ENCODE data around the gene RHOB. TPM values are rescaled to one million over a fixed set of nuclear protein-coding genes. Genes with fewer than 3 reads are reported as not detected.
A peak's percentile ranks its signal among the peaks of the same experiment; 100 is the strongest.

RHOB gene
- total and polyA plus RNA-seq, 2 of the 13 experiments (the other 11 are each of a cell fraction or from before 2014, with no cell fraction given): 192 to 268 TPM

DNA sequence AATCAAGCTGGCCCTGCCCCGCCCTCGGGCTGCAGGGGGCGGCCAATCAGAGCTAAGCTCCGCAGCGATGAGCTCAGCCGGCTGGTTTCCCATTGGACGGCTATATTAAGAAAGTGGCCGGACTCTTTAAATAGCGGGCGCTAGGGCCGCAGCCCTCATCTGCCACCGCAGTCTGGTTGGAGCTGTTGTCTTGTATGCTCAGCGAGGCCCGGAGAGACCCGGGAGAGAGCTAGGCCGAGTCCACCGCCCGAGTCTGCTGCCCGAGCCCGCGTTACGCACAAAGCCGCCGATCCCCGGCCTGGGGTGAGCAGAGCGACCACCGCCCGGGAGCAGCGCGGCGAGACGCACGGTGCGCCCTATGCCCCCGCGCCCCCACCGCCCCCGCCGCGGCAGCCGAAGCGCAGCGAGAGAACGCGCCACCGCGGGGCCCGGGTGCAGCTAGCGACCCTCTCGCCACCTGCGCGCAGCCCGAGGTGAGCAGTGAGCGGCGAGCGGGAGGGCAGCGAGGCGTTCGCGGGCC lies at the start of gene RHOB (continued):
- TF ChIP-seq NFATC3 (CRISPR knock-in tag; IDR thresholded peaks at IDR 0.05): 0 out of 2 replicates have a peak, but pooled peaks have one; percentile 46
- TF ChIP-seq, protein P1, sequence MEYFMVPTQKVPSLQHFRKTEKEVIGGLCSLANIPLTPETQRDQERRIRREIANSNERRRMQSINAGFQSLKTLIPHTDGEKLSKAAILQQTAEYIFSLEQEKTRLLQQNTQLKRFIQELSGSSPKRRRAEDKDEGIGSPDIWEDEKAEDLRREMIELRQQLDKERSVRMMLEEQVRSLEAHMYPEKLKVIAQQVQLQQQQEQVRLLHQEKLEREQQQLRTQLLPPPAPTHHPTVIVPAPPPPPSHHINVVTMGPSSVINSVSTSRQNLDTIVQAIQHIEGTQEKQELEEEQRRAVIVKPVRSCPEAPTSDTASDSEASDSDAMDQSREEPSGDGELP (IDR thresholded peaks at IDR 0.05; ENCODE audit: borderline replicate concordance, low read depth): no peak
- TF ChIP-seq, protein P2, sequence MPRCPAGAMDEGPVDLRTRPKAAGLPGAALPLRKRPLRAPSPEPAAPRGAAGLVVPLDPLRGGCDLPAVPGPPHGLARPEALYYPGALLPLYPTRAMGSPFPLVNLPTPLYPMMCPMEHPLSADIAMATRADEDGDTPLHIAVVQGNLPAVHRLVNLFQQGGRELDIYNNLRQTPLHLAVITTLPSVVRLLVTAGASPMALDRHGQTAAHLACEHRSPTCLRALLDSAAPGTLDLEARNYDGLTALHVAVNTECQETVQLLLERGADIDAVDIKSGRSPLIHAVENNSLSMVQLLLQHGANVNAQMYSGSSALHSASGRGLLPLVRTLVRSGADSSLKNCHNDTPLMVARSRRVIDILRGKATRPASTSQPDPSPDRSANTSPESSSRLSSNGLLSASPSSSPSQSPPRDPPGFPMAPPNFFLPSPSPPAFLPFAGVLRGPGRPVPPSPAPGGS (CRISPR knock-in tag; IDR thresholded peaks at IDR 0.05): peak; percentile 94
- no peak; the same call in 1 of the 2 replicates for TF ChIP-seq ZNF230 (CRISPR knock-in tag; IDR thresholded peaks at IDR 0.05)
- peak; percentile 16; the same call in 1 of the 2 replicates for TF ChIP-seq MAFF (IDR thresholded peaks at IDR 0.05; ENCODE audit: low read depth, low read length)
- TF ChIP-seq ZNF709 (CRISPR knock-in tag; IDR thresholded peaks at IDR 0.05): peak; percentile 97
- no peak; the same call in 1 of the 2 replicates for TF ChIP-seq ZBTB20 (CRISPR knock-in tag; IDR thresholded peaks at IDR 0.05; ENCODE audit: borderline replicate concordance, low read depth)
- TF ChIP-seq, protein P3, sequence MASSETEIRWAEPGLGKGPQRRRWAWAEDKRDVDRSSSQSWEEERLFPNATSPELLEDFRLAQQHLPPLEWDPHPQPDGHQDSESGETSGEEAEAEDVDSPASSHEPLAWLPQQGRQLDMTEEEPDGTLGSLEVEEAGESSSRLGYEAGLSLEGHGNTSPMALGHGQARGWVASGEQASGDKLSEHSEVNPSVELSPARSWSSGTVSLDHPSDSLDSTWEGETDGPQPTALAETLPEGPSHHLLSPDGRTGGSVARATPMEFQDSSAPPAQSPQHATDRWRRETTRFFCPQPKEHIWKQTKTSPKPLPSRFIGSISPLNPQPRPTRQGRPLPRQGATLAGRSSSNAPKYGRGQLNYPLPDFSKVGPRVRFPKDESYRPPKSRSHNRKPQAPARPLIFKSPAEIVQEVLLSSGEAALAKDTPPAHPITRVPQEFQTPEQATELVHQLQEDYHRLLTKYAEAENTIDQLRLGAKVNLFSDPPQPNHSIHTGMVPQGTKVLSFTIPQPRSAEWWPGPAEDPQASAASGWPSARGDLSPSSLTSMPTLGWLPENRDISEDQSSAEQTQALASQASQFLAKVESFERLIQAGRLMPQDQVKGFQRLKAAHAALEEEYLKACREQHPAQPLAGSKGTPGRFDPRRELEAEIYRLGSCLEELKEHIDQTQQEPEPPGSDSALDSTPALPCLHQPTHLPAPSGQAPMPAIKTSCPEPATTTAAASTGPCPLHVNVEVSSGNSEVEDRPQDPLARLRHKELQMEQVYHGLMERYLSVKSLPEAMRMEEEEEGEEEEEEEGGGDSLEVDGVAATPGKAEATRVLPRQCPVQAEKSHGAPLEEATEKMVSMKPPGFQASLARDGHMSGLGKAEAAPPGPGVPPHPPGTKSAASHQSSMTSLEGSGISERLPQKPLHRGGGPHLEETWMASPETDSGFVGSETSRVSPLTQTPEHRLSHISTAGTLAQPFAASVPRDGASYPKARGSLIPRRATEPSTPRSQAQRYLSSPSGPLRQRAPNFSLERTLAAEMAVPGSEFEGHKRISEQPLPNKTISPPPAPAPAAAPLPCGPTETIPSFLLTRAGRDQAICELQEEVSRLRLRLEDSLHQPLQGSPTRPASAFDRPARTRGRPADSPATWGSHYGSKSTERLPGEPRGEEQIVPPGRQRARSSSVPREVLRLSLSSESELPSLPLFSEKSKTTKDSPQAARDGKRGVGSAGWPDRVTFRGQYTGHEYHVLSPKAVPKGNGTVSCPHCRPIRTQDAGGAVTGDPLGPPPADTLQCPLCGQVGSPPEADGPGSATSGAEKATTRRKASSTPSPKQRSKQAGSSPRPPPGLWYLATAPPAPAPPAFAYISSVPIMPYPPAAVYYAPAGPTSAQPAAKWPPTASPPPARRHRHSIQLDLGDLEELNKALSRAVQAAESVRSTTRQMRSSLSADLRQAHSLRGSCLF (CRISPR knock-in tag; IDR thresholded peaks at IDR 0.05; ENCODE audit: borderline replicate concordance): 0 out of 2 replicates have a peak, but pooled peaks have one; percentile 24
- peak; percentile 93 for TF ChIP-seq CHCHD3 (CRISPR knock-in tag; IDR thresholded peaks at IDR 0.05)
- no peak; the same call in 1 of the 2 replicates for TF ChIP-seq ZNF780A (CRISPR knock-in tag; IDR thresholded peaks at IDR 0.05)
- TF ChIP-seq, protein P4, sequence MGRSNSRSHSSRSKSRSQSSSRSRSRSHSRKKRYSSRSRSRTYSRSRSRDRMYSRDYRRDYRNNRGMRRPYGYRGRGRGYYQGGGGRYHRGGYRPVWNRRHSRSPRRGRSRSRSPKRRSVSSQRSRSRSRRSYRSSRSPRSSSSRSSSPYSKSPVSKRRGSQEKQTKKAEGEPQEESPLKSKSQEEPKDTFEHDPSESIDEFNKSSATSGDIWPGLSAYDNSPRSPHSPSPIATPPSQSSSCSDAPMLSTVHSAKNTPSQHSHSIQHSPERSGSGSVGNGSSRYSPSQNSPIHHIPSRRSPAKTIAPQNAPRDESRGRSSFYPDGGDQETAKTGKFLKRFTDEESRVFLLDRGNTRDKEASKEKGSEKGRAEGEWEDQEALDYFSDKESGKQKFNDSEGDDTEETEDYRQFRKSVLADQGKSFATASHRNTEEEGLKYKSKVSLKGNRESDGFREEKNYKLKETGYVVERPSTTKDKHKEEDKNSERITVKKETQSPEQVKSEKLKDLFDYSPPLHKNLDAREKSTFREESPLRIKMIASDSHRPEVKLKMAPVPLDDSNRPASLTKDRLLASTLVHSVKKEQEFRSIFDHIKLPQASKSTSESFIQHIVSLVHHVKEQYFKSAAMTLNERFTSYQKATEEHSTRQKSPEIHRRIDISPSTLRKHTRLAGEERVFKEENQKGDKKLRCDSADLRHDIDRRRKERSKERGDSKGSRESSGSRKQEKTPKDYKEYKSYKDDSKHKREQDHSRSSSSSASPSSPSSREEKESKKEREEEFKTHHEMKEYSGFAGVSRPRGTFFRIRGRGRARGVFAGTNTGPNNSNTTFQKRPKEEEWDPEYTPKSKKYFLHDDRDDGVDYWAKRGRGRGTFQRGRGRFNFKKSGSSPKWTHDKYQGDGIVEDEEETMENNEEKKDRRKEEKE (IDR thresholded peaks at IDR 0.05): no peak
- TF ChIP-seq, protein P5, sequence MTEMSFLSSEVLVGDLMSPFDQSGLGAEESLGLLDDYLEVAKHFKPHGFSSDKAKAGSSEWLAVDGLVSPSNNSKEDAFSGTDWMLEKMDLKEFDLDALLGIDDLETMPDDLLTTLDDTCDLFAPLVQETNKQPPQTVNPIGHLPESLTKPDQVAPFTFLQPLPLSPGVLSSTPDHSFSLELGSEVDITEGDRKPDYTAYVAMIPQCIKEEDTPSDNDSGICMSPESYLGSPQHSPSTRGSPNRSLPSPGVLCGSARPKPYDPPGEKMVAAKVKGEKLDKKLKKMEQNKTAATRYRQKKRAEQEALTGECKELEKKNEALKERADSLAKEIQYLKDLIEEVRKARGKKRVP (CRISPR knock-in tag; IDR thresholded peaks at IDR 0.05): no peak
- TF ChIP-seq, protein P6, sequence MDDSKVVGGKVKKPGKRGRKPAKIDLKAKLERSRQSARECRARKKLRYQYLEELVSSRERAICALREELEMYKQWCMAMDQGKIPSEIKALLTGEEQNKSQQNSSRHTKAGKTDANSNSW (CRISPR knock-in tag; IDR thresholded peaks at IDR 0.05; ENCODE audit: borderline replicate concordance): no peak
- TF ChIP-seq ZBTB3 (CRISPR knock-in tag; IDR thresholded peaks at IDR 0.05; ENCODE audit: borderline replicate concordance, low read depth): no peak; the same call in 1 of the 2 replicates
- peak; percentile 95; the same call in 1 of the 2 replicates for TF ChIP-seq ZNF446 (CRISPR knock-in tag; IDR thresholded peaks at IDR 0.05)
- TF ChIP-seq ZNF451 (CRISPR knock-in tag; IDR thresholded peaks at IDR 0.05): peak; percentile 94; the same call in 1 of the 2 replicates
- no peak for TF ChIP-seq ZBTB1 (CRISPR knock-in tag; IDR thresholded peaks at IDR 0.05; ENCODE audit: borderline replicate concordance)
- TF ChIP-seq ZNF30 (CRISPR knock-in tag; IDR thresholded peaks at IDR 0.05): no peak
